Large intestine (tissue), 3 donors: ENCODE data around the gene IQCF5. TPM values are rescaled to one million over a fixed set of nuclear protein-coding genes. Genes with fewer than 3 reads are reported as not detected.

ENCODE experiments used
- DNase-seq, 2 donors: peaks; one replicate each; pipeline versions ENCODE4 v3.0.0 to v3.0.0-alpha.2; 2013
- H3K27ac ChIP-seq: one replicate; pipeline ENCODE4 v1.5.1; 2013; ENCODE audit warnings: low read length
- H3K27me3 ChIP-seq: 2 replicates; pipeline ENCODE4 v1.6.1; 2013; ENCODE audit warnings: low read length; ENCODE audit not compliant: control insufficient read depth, insufficient read depth
- H3K36me3 ChIP-seq: 2 replicates; pipeline ENCODE4 v1.6.1; 2013; ENCODE audit warnings: low read length; ENCODE audit not compliant: control insufficient read depth, insufficient read depth
- H3K4me1 ChIP-seq: one replicate; pipeline ENCODE4 v1.6.1; 2013; ENCODE audit warnings: low read length; ENCODE audit not compliant: control insufficient read depth, insufficient read depth
- H3K4me3 ChIP-seq: one replicate; pipeline ENCODE4 v1.5.1; 2013; ENCODE audit warnings: low read length
- H3K9me3 ChIP-seq: one replicate; pipeline ENCODE4 v1.6.1; 2013; ENCODE audit warnings: mild to moderate bottlenecking, low read depth, low read length, moderate library complexity; ENCODE audit not compliant: control insufficient read depth
- WGBS: methylation state at CpG from one replicate; pipeline ENCODE4 v1.1.5; 2013; ENCODE audit warnings: low lambda C conversion rate; ENCODE audit not compliant: insufficient coverage; 5-methylcytosine and 5-hydroxymethylcytosine counted together
- polyA plus RNA-seq: library from polyadenylated mRNA; unstranded; fragments of 120-200 nt; gene quantifications from one replicate; pipeline ENCODE4 v1.2.1, GENCODE V29; 2013

IQCF5 gene
- polyA plus RNA-seq, 1 donor, result not detected

DNA sequence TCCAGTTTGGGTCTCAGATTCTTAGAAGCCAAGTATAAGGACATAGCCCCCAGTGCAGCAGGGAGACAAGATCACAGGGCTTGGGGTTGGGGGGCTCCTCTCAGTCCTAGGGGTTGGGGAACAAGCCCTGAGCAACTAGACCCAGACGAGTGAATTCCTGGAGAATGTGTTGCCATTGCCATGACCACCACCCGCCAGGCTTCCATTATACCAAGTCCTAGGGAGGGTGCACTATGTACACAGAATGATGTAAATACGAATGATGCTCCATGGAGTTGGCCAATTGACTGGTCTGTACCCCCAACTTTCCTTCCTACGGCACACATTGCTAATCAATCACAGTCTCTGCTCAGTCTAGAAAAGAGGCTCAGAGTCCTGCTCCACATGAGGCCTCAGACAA is 19.0 kb upstream of the IQCF5 start:
- Histone ChIP-seq H3K36me3 (no peaks in the 10 kb centered on the region), H3K4me3 (no peak overlapping the region), H3K27ac (no peak overlapping the region), H3K4me1 (no peaks in the 10 kb centered on the region), H3K9me3 (no peaks in the 10 kb centered on the region), H3K27me3 (peaks cover 6% of the 10 kb centered on the region)
- WGBS, result no CpG with 5 or more reads among the region's 4 CpGs
- no peak for DNase-seq

DNA sequence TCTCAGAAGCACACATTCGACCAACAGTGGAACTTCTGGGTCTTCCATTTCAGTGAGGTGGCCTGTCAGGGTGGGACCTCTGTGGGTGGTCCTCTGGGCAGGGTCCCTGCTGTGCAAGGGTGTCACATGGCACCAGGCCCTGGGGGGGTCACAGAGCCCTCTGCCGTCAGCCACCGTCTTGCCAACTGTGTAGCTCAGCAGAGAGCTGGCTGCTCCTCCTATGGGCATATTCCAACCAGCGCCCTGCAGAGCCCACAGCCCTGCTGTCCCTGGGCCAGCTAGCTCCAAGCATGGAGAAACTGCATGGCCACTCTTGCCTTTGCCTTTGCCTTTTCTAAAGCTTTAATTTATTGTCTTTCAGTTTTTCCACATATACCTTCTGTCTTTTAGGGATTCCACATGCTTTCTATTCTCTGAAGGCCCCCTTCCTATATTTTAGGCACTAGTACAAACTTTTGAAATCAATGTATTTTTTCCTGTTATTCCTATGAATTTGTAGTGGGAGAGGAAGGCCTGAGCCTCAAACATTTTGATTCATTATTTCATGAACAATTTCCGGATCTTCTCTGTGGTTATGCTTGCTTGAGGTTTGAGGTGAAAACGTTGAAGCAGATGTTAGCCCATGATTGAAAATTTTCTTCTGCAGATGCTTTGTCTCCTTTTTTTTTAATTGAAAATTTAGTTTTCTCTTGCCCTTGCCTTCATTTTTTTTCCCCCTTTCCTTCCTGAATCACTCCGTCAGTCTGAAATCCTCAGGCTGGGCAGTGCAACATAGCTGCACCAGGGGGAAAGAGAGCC is 16.0 kb upstream of the IQCF5 start:
- Histone ChIP-seq H3K4me3 (no peak overlapping the region), H3K27me3 (no peaks in the 10 kb centered on the region), H3K36me3 (no peaks in the 10 kb centered on the region), H3K9me3 (no peaks in the 10 kb centered on the region), H3K4me1 (no peaks in the 10 kb centered on the region), H3K27ac (no peak overlapping the region)
- DNase-seq, result no peak
- WGBS, result 93% methylated on average over 3 of the region's 7 CpGs

DNA sequence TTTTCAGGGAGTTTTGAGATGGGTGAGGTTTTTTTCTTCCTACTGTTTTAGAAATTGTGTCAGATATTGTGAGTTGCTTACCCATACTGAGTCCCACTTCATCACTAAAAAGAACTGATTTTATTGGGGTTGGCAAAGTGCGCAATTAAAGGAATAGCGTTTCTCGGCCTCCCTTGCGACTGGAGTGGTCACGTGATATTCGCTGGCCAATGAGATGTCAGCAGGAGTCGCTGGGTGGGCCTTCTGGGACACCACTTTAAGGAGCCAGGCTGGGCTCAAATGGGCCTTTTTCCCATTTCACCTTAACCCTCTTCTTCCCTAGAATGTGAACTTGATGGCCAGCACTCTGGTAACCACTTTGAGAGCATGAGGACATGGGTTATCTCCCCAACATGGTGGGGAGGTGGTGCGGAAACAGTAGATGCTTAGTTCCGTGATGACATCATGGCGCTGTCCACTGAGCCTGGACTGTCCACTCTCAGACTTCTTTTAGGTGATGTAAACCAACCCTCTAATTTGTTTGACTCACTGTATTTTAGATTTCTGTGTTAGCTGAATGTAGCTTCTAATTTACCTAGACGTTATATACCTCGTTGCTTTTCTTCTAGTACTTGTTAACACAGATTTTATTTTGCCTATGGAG is 13.2 kb upstream of the IQCF5 start:
- H3K4me3 ChIP-seq, result no peak overlapping the region
- no peaks in the 10 kb centered on the region for H3K36me3 ChIP-seq
- H3K4me1 ChIP-seq, result no peaks in the 10 kb centered on the region
- no peaks in the 10 kb centered on the region for H3K9me3 ChIP-seq
- no peak overlapping the region for H3K27ac ChIP-seq
- H3K27me3 ChIP-seq, result peaks cover 6% of the 10 kb centered on the region
- no peak for DNase-seq
- WGBS, result 100% methylated on average over 2 of the region's 12 CpGs

DNA sequence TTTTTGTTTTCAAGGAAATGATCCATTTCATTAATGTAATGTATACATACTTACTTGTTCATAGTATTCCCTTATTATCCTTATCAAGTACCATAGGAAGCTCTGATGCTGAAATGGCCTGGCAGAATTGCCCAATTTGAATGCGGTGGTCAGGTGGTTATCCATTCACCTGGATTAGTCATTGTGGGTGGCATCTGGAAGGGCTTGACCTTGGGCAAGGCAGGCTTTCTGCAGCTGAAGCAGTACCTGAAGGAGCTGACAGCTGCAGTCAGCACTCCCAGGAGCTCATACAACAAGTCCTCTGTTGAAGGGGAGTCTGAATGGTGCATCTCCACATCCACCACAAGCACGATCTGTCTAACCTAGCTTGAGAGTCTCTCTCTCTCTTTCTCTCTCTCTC is 12.2 kb upstream of the IQCF5 start:
- Histone ChIP-seq H3K9me3 (no peaks in the 10 kb centered on the region), H3K36me3 (no peaks in the 10 kb centered on the region), H3K27me3 (peaks cover 6% of the 10 kb centered on the region), H3K27ac (no peak overlapping the region), H3K4me3 (no peak overlapping the region), H3K4me1 (no peaks in the 10 kb centered on the region)
- WGBS, result no CpG with 5 or more reads among the region's 2 CpGs
- no peak for DNase-seq

DNA sequence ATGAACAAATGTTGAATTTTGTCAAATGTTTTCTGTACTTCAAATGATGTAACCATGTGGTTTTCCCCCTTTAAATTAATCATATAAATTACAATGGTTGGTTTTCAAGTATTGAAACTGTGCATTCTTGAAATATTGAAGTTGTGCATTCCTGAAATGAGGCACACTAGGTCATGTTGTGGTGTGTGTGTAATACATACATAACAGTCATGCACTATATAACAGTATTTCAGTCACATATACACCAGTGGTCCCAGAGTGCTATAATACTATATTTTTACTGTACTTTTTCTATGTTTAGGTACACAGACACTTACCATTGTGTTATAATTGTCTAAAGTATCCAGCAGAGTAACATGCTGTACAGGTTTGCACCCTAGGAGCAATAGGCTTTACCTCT is 11.0 kb upstream of the IQCF5 start:
- H3K27me3 ChIP-seq, result peaks cover 6% of the 10 kb centered on the region
- no peaks in the 10 kb centered on the region for H3K4me1 ChIP-seq
- no peak overlapping the region for H3K4me3 ChIP-seq
- no peaks in the 10 kb centered on the region for H3K9me3 ChIP-seq
- no peak overlapping the region for H3K27ac ChIP-seq
- H3K36me3 ChIP-seq, result no peaks in the 10 kb centered on the region
- no peak for DNase-seq

DNA sequence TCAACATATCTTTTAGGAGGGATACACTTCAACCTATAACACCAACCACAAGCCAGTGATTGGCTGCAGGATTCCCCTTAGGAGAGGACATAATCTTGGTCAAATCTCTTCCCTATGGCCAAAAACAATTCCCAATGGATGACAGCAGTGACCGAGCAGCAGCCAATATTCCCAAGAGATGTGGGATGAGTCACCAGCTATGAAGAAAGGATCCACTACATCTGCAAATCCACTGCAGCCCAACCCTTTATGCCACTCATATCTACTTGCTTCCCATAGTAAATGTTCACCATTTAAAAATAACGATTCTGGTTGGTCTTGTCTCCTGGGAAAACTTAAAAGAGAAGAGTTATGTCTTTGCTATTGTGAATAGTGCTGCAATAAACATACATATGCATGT is 4.5 kb upstream of the IQCF5 start:
- Histone ChIP-seq H3K9me3 (no peaks in the 10 kb centered on the region), H3K27me3 (peaks cover 10% of the 10 kb centered on the region), H3K4me1 (no peaks in the 10 kb centered on the region), H3K36me3 (no peaks in the 10 kb centered on the region), H3K27ac (no peak overlapping the region), H3K4me3 (no peak overlapping the region)
- 86% methylated on average over 1 of the region's 2 CpGs for WGBS
- DNase-seq, result no peak

DNA sequence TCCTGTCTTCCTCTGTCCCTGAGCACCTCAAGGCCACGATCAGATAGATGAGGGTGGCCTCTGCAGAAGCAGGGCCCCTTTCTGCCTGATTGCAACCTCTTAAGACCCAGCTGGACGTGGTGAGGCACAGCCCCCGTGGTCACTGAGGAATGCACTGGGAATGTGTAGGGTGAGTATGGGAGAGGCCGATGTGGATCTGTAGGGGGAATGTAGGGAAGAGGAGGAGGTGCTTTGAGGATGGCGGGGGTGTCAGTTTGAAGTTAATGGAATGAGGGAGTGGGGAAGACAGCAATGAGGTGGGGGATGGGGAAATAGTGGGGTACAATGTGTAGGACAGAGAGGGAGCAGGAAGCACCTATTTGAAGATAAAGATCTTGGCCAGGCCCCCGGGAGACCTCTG is 785 bp upstream of the IQCF5 start:
- Histone ChIP-seq H3K27ac (no peak overlapping the region), H3K27me3 (peaks cover 4% of the 10 kb centered on the region), H3K4me3 (no peak overlapping the region), H3K4me1 (no peaks in the 10 kb centered on the region), H3K9me3 (no peaks in the 10 kb centered on the region), H3K36me3 (no peaks in the 10 kb centered on the region)
- DNase-seq, result no peak
- 30% methylated on average over 2 of the region's 6 CpGs for WGBS

DNA sequence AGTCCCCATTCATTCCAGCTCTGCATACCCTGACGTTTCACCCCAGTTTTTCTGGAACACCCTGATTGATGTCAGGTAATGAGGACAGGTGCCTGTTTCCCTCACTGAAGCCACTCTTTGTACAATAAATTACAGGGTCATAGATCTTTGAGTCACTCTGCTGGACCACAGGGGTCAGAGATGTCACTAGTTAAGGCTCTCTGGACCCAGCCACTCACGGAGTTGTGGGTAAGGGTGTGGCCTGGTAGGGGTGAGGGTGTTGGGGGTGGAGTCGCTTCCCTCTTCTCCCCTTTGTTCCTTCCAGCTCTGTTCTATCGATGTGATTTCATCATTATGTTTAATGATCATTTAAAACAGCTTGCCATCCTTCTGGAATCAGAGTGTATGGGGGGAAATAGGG is 512 bp downstream of the IQCF5 start:
- H3K36me3 ChIP-seq, result no peaks in the 10 kb centered on the region
- peaks cover 2% of the 10 kb centered on the region for H3K27me3 ChIP-seq
- no peak for DNase-seq
- H3K9me3 ChIP-seq, result no peaks in the 10 kb centered on the region
- no peaks in the 10 kb centered on the region for H3K4me1 ChIP-seq
- no CpG with 5 or more reads among the region's 4 CpGs for WGBS
- H3K4me3 ChIP-seq, result no peak overlapping the region
- no peak overlapping the region for H3K27ac ChIP-seq

DNA sequence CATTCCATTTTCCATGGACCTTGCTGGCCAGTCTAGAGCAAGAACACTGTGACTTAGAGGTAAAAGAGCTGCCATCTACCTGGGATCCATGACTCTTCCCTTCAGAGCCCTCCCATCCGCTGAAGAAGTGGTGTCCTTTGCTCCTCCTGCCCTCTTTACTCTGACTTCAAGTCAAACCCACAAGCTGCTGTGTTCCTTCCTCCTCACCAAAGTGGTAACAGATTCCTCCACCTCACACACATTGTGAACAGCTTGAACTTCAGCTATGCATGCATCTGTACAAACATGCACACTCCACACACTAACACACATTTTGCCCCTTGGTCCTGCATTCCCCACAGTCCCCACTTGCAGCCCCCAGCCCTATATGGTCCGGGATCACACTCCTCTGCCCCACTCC is 990 bp downstream of the IQCF5 start:
- Histone ChIP-seq H3K4me1 (no peaks in the 10 kb centered on the region), H3K36me3 (no peaks in the 10 kb centered on the region), H3K9me3 (no peaks in the 10 kb centered on the region), H3K4me3 (no peak overlapping the region), H3K27ac (no peak overlapping the region), H3K27me3 (peaks cover 2% of the 10 kb centered on the region)
- no CpG with 5 or more reads among the region's 2 CpGs for WGBS
- no peak for DNase-seq

DNA sequence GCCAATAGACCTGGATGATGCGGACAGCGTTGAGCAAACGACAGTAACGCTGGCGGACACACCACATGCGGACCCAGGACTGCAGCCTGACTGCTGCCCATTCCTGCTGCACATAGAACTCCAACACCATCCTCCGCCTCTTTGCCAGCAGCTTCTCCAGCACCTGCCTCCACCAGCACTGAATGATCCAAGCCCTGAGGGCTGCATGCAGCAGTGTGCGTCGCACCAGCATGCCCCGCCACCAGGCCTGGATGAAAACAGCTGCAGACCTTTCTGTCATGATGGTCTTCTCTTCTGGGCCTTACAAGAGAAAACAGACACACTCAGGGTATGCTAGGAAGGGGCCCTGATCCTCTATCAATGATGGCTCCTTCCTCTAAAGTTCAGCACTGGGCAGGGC is 1.5 kb downstream of the IQCF5 start:
- Histone ChIP-seq H3K36me3 (no peaks in the 10 kb centered on the region), H3K4me1 (no peaks in the 10 kb centered on the region), H3K4me3 (no peak overlapping the region), H3K27me3 (peaks cover 2% of the 10 kb centered on the region), H3K9me3 (no peaks in the 10 kb centered on the region), H3K27ac (no peak overlapping the region)
- WGBS, result no CpG with 5 or more reads among the region's 10 CpGs
- no peak for DNase-seq

DNA sequence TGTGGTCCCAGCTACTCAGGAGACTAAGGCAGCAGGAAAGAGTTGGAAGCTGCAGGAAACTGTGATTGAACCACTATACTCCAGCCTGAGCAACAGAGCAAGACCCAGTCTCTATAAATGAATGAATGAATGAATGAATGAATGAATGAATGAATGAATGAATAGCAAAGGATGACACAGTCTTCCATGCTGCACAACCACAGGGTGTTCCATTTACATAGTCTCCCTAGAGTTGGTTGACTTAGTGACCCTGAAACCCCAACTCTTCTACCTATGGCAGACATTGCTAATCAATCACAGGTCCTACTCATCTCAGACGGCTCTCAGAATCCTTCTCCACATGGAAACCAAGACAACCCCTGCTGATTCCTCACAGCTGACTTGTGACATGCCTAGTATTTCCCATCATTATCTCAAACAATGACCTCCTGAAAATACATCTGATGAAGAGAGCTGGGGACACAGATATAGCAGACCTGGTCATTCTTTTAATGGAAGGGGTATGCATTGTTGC is 2.1 kb downstream of the IQCF5 start:
- no peak for DNase-seq
- Histone ChIP-seq H3K27ac (no peak overlapping the region), H3K36me3 (no peaks in the 10 kb centered on the region), H3K9me3 (no peaks in the 10 kb centered on the region), H3K4me3 (no peak overlapping the region), H3K4me1 (no peaks in the 10 kb centered on the region), H3K27me3 (peaks cover 2% of the 10 kb centered on the region)
- WGBS, result no CpG with 5 or more reads among the region's 1 CpG
